ENCODE measurements around the gene SPOUT1.
"Not testable (repeated sequence)": the region's sequence is repeated elsewhere in the genome, so short reads cannot be mapped to it uniquely, and the experiment has no call there.

Gene SPOUT1

DNA sequence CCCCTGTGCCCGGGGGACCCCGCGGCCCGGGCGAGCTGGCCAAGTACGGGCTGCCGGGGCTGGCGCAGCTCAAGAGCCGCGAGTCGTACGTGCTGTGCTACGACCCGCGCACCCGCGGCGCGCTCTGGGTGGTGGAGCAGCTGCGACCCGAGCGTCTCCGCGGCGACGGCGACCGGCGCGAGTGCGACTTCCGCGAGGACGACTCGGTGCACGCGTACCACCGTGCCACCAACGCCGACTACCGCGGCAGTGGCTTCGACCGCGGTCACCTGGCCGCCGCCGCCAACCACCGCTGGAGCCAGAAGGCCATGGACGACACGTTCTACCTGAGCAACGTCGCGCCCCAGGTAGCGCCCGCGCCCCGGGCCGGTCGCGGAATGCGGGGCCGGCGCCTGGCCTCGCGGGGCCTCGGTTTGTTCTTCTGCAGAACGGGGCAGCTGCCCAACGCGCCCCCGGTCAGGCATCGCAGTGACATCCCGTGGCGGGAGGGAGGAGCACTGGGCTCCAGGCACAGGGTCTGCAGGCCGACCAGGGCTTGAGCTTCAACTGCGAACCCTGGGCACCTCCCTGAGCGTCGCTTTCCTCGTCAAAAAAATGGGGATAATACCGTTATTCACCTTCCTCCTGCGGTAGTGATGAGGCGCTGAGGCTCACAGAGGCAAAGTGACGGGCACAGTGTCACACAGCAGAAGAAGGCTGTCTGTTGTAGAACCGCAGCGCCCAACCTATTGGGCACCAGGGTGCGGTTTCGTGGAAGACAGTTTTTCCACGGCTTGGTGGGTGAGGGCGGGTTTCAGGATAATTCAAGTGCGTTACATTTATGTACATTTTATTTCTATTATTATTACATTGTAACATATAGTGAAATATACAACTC is 10.5 kb downstream of the SPOUT1 start:
- Histone ChIP-seq H3K36me3 (ENCODE audit: control insufficient read depth, insufficient read depth, low read length) (peaks cover 9% of the 10 kb centered on the region), H3K27ac (ENCODE audit: low read depth, low read length) (peak overlapping the region; percentile 86), H3K27me3 (ENCODE audit: control insufficient read depth, insufficient read depth, low read length) (no peaks in the 10 kb centered on the region), H3K4me3 (ENCODE audit: low read length) (peak overlapping the region; percentile 84), H3K9ac (ENCODE audit: low read length) (peak overlapping the region; percentile 56), H3K4me1 (ENCODE audit: control insufficient read depth, insufficient read depth, low read length) (peaks cover 8% of the 10 kb centered on the region)

DNA sequence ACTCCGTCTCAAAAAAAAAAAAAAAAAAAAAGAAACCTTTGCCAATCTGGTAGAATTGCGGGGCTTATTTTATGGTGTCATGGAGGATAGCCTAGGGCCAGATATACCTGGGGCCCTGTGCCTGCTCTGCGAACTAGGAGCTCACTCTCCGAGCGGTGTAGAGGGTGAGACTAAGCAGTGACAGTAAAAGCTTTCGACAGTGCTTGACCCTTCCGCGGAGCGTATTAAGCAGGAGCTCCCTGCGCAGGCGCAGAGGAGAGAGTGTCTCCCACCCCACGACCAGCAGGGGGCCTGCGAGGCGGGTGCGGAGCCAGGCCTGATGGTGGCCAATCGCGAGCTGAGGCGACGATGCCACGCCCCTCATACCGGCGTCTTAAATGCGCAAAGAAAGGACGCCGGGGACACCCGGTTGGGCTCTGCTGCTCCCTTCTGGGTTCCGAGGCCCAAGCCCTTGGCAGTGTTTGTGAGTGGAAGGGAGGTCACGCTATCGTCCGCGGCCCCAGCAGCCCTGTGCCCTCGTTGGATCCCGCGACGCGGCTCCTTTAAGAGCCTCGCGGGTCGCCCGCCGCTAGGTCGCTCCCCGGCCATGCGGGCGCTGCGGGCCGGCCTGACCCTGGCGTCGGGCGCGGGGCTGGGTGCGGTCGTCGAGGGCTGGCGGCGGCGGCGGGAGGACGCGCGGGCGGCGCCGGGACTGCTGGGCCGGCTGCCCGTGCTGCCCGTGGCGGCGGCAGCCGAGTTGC is 11.3 kb downstream of the SPOUT1 start, which contains the start of gene ENDOG:
Gene ENDOG (plus strand): TSS at position 402 of the 740 bp plus-strand sequence. CDS start 185 bp downstream, at position 587.
- Histone ChIP-seq H3K9ac (ENCODE audit: low read length) (peak within 1 kb of the TSS; percentile 56), H3K4me1 (ENCODE audit: control insufficient read depth, insufficient read depth, low read length) (peaks cover 8% of the 10 kb centered on the region), H3K4me3 (ENCODE audit: low read length) (peak within 1 kb of the TSS; percentile 84)

DNA sequence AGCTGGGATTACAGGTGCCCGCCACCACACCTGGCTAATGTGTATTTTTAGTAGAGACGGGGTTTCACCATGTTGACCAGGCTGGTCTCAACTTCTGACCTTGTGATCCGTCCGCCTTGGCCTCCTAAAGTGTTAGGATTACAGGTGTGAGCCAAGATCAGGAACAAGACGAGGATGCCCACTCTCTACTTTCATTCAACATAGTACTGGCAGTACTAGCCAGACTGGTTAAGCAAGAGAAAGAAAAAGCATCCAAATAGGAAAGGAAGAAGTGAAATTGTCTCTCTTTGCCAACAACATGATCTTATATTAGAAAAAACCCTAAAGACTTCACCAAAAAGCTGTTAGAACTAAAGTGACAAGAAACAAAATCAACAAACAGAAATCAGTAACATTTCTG is 18.7 kb downstream of the SPOUT1 start:
- Histone ChIP-seq H3K36me3 (ENCODE audit: control insufficient read depth, insufficient read depth, low read length) (peaks cover 12% of the 10 kb centered on the region), H3K4me1 (ENCODE audit: control insufficient read depth, insufficient read depth, low read length) (no peaks in the 10 kb centered on the region)

More for the DNA sequence above, 11.3 kb downstream of the SPOUT1 start, which contains the start of gene ENDOG:
- H3K36me3 ChIP-seq (ENCODE audit: control insufficient read depth, insufficient read depth, low read length), result peaks cover 9% of the 10 kb centered on the region
- peak within 1 kb of the TSS; percentile 86 for H3K27ac ChIP-seq (ENCODE audit: low read depth, low read length)
- H3K27me3 ChIP-seq (ENCODE audit: control insufficient read depth, insufficient read depth, low read length), result no peaks in the 10 kb centered on the region

DNA sequence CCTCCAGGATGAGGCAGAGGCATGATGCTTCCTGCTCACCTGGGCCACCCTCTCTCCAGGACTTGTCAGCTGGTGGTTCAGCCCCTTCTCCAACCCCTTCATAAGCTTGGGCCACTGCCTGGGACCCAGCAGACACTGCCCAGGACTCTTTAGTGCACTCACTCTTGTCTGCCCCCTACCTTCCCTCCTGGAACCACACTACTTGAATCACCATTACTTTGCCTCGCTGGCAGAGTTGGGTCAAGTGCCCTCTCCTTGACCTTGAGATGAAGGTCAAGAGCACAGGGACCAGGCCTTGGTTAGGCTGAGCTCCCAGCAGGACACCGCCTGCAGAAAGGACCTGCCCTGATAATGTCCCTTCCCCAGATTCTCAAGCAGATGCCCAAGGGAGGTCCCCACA is 19.8 kb downstream of the SPOUT1 start:
- Histone ChIP-seq H3K4me1 (ENCODE audit: control insufficient read depth, insufficient read depth, low read length) (no peaks in the 10 kb centered on the region), H3K9ac (ENCODE audit: low read length) (no peak overlapping the region), H3K27me3 (ENCODE audit: control insufficient read depth, insufficient read depth, low read length) (no peaks in the 10 kb centered on the region), H3K4me3 (ENCODE audit: low read length) (no peak overlapping the region), H3K36me3 (ENCODE audit: control insufficient read depth, insufficient read depth, low read length) (peaks cover 17% of the 10 kb centered on the region), H3K27ac (ENCODE audit: low read depth, low read length) (no peak overlapping the region)

More for the DNA sequence above, 18.7 kb downstream of the SPOUT1 start:
- no peak overlapping the region for H3K9ac ChIP-seq (ENCODE audit: low read length)
- H3K27me3 ChIP-seq (ENCODE audit: control insufficient read depth, insufficient read depth, low read length), result no peaks in the 10 kb centered on the region
- H3K4me3 ChIP-seq (ENCODE audit: low read length), result no peak overlapping the region
- H3K27ac ChIP-seq (ENCODE audit: low read depth, low read length), result no peak overlapping the region

DNA sequence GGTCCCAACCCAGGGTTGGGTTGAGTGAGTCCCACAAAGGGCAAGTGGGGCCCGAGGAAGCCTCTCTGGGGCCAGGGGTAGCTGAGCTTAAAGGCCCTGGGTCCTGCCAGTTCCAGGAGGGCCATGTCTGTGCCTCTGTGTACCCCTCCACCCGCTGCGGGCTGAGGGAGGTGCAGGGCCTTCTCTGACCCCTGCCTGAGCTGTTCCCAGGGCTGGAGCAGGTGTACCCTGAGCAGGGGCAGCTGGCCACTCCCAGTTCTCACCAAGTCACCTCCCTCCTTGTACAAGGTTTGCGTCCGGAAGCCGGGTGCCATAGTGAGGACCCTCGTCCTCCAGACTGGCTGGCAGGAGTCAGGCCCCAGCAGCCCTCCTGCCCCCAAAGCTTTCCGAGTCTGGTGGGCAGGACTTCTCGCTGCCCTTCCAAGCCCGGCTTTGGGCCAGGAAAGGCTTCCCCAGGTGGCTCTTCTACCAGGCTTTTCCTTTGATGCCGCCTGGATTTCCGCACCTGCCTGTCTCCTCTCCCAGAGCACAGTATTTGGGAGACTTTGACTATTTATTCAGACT is 20.5 kb downstream of the SPOUT1 start:
- no peaks in the 10 kb centered on the region for H3K27me3 ChIP-seq (ENCODE audit: control insufficient read depth, insufficient read depth, low read length)
- no peak overlapping the region for H3K9ac ChIP-seq (ENCODE audit: low read length)
- H3K4me1 ChIP-seq (ENCODE audit: control insufficient read depth, insufficient read depth, low read length), result no peaks in the 10 kb centered on the region
- H3K27ac ChIP-seq (ENCODE audit: low read depth, low read length), result no peak overlapping the region
- peaks cover 18% of the 10 kb centered on the region for H3K36me3 ChIP-seq (ENCODE audit: control insufficient read depth, insufficient read depth, low read length)
- no peak overlapping the region for H3K4me3 ChIP-seq (ENCODE audit: low read length)

DNA sequence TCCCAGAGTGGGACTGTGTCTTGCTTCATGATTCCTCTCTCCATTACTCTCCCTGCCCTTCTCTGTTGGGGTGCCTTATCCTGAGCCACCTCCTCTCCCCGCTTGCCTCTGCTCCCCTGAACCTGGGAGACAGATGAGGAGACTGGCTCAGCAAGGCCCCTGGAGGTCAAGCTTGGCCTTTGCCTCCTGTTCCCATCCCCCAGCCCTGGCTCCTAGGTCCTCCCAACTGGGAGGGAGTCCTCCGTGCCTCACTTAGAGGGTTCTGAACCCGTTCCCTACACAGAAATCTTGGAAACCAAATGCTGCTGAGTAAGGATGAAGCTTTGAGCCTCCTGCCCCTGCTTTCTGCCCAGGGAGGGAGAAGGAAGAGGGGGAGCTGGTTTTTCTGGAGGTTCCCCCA is 21.1 kb downstream of the SPOUT1 start:
- Histone ChIP-seq H3K4me3 (ENCODE audit: low read length) (no peak overlapping the region), H3K36me3 (ENCODE audit: control insufficient read depth, insufficient read depth, low read length) (peaks cover 23% of the 10 kb centered on the region), H3K4me1 (ENCODE audit: control insufficient read depth, insufficient read depth, low read length) (no peaks in the 10 kb centered on the region), H3K9ac (ENCODE audit: low read length) (no peak overlapping the region), H3K27me3 (ENCODE audit: control insufficient read depth, insufficient read depth, low read length) (no peaks in the 10 kb centered on the region), H3K27ac (ENCODE audit: low read depth, low read length) (no peak overlapping the region)

DNA sequence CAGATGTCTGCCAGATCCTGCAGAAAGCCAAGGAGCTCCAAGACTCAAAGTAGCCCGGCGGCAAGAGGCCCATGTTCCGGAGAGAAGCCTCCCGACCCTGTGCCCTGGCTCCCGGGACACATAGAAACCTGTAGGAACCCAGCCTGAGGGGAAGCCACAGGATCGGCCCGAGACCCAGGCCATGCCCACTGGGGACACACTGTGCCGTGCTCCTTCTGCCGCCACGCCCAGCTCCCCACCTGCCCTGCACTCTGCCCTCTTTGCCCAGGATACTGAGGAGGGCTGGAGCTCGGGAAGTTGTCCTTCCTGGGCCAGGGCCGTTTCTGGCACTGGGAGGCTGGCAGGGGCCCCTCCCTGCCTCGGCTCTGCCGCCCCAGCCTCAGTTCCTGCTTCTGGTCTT is 21.8 kb downstream of the SPOUT1 start:
- H3K36me3 ChIP-seq (ENCODE audit: control insufficient read depth, insufficient read depth, low read length), result peaks cover 28% of the 10 kb centered on the region
- H3K27ac ChIP-seq (ENCODE audit: low read depth, low read length), result no peak overlapping the region
- no peaks in the 10 kb centered on the region for H3K4me1 ChIP-seq (ENCODE audit: control insufficient read depth, insufficient read depth, low read length)
- no peak overlapping the region for H3K4me3 ChIP-seq (ENCODE audit: low read length)
- no peak overlapping the region for H3K9ac ChIP-seq (ENCODE audit: low read length)
- no peaks in the 10 kb centered on the region for H3K27me3 ChIP-seq (ENCODE audit: control insufficient read depth, insufficient read depth, low read length)

DNA sequence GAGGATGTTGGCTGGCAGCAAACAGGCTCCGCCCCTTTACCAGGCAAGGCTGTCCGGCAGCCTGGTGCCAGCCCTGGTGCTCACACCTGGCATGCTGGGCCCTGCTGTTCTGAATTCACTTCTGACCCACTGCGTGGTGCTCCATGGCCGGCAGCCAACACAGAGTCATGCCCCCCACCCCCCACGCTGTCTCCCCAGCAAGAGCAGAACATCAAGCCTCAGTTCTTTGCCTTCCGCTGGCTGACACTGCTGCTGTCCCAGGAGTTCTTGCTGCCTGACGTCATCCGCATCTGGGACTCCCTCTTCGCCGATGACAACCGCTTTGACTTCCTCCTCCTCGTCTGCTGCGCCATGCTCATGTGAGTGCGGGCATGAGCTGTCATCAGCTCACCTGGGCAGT is 23.9 kb downstream of the SPOUT1 start:
- Histone ChIP-seq H3K9ac (ENCODE audit: low read length) (no peak overlapping the region), H3K27ac (ENCODE audit: low read depth, low read length) (no peak overlapping the region), H3K36me3 (ENCODE audit: control insufficient read depth, insufficient read depth, low read length) (peaks cover 34% of the 10 kb centered on the region), H3K4me3 (ENCODE audit: low read length) (no peak overlapping the region), H3K4me1 (ENCODE audit: control insufficient read depth, insufficient read depth, low read length) (no peaks in the 10 kb centered on the region), H3K27me3 (ENCODE audit: control insufficient read depth, insufficient read depth, low read length) (no peaks in the 10 kb centered on the region)

DNA sequence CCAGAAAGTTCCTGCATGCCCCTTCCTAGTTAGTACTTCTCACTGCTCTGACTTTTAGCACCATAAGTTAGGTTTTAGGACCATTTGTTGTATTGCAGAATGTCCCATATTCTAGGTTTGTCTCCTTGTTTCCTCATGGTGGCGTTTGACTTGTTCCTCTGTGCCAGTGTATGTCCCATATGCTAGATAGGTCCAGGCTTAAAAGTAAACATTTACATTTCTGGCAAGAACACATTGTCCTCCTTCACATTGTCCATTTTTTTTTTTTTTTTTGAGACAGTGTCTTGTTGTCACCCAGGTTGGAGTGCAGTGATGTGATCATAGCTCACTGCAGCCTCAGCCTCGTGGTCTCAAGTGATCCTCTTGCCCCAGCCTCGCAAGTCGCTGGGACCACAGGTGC is 27.1 kb downstream of the SPOUT1 start:
- no peak overlapping the region for H3K9ac ChIP-seq (ENCODE audit: low read length)
- H3K27ac ChIP-seq (ENCODE audit: low read depth, low read length), result no peak overlapping the region
- H3K4me3 ChIP-seq (ENCODE audit: low read length), result no peak overlapping the region
- H3K4me1 ChIP-seq (ENCODE audit: control insufficient read depth, insufficient read depth, low read length), result no peaks in the 10 kb centered on the region
- peaks cover 44% of the 10 kb centered on the region for H3K36me3 ChIP-seq (ENCODE audit: control insufficient read depth, insufficient read depth, low read length)
- no peaks in the 10 kb centered on the region for H3K27me3 ChIP-seq (ENCODE audit: control insufficient read depth, insufficient read depth, low read length)

DNA sequence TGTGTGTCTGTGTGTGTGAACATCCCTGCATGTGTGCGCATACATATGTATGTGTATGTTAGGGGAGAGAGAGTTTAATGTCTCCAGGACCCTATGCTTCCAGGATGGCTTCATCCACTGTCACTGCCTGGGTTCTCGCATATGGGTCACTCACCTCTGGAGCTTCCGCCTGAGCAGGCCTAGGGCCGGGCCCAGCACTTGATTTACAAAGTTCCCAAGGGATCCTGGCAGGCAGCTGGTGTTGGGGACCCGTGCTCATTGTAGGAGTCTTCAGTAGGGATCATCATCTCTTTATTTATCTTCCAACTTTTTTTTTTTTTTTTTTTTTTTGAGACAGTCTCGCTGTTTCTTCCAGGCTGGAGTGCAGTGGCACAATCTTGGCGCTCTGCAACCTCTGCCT is 29.5 kb downstream of the SPOUT1 start:
- Histone ChIP-seq H3K4me3 (ENCODE audit: low read length) (no peak overlapping the region), H3K36me3 (ENCODE audit: control insufficient read depth, insufficient read depth, low read length) (peaks cover 30% of the 10 kb centered on the region), H3K9ac (ENCODE audit: low read length) (no peak overlapping the region), H3K27ac (ENCODE audit: low read depth, low read length) (no peak overlapping the region), H3K4me1 (ENCODE audit: control insufficient read depth, insufficient read depth, low read length) (no peaks in the 10 kb centered on the region), H3K27me3 (ENCODE audit: control insufficient read depth, insufficient read depth, low read length) (no peaks in the 10 kb centered on the region)

DNA sequence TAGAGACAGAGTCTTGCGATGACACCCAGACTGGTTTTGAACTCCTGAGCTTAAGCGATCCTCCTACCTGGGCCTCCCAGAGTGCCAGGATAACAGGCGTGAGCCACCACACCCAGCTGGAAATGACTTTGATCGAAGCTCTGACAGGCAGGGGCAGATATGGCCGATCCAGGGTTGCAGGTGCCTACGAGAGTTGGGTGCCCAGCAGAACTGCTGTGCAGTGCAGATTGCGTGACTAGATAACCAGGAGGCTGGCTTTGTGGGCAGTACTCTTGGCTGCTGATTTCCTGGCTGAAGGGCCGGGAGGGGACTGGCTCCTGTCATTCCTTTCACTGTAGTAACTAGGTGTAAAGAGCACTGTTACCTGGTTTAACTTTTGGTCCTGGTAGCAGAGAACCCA is 30.7 kb downstream of the SPOUT1 start:
- no peaks in the 10 kb centered on the region for H3K27me3 ChIP-seq (ENCODE audit: control insufficient read depth, insufficient read depth, low read length)
- H3K27ac ChIP-seq (ENCODE audit: low read depth, low read length), result no peak overlapping the region
- no peaks in the 10 kb centered on the region for H3K4me1 ChIP-seq (ENCODE audit: control insufficient read depth, insufficient read depth, low read length)
- peaks cover 31% of the 10 kb centered on the region for H3K36me3 ChIP-seq (ENCODE audit: control insufficient read depth, insufficient read depth, low read length)
- no peak overlapping the region for H3K9ac ChIP-seq (ENCODE audit: low read length)
- H3K4me3 ChIP-seq (ENCODE audit: low read length), result no peak overlapping the region

DNA sequence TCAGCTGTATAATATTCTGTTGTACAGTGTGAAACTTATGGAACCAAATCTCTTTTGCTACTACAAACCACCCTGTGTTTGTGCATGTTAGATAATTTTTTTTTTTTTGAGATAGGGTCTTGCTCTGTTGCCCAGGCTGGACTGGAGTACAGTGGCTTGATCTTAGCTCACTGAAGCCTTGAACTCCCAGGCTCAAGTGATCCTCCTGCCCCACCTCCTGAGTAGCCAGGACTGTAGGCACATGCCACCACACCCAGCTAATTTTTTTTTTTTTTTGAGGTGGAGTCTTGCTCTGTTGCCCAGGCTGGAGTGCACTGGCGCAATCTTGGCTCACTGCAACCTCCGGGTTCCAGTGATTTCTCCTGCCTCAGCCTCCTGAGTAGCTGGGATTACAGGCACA is 34.6 kb downstream of the SPOUT1 start:
- H3K27ac ChIP-seq (ENCODE audit: low read depth, low read length); H3K4me1 ChIP-seq (ENCODE audit: control insufficient read depth, insufficient read depth, low read length); H3K9ac ChIP-seq (ENCODE audit: low read length); H3K4me3 ChIP-seq (ENCODE audit: low read length); H3K27me3 ChIP-seq (ENCODE audit: control insufficient read depth, insufficient read depth, low read length): not testable (repeated sequence)
- peaks cover 41% of the 10 kb centered on the region for H3K36me3 ChIP-seq (ENCODE audit: control insufficient read depth, insufficient read depth, low read length)

All from rectal smooth muscle tissue (tissue), 1 donor.